WTC11 (cell line): ENCODE measurements around the gene SPECC1L. TPM values are rescaled to one million over a fixed set of nuclear protein-coding genes. Genes with fewer than 3 reads are reported as not detected.

Source experiments
- ATAC-seq: fragments of 200-7000 bp; cut with Tn5 transposase; 2 replicates; pipeline ENCODE4 v1.10.0; 2021; ENCODE audit warnings: mild to moderate bottlenecking, moderate library complexity
- CTCF ChIA-PET: fragments of 300-600 bp; sonication (Branson Sonifier 250); formaldehyde crosslinking; loops from one replicate; lab custom pipeline; 2021; ENCODE audit warnings: antibody characterized with exemption; lab: Charles Lee
- POLR2A ChIA-PET: fragments of 350-600 bp; sonication (Branson Sonifier 250); formaldehyde crosslinking; loops from one replicate; lab custom pipeline; 2021; ENCODE audit warnings: antibody characterized with exemption; lab: Charles Lee
- DNase-seq: peaks from one replicate; pipeline ENCODE4 v3.0.0; 2021; ENCODE audit warnings: low spot score
- H3K27ac Mint-ChIP-seq: 2 replicates; pipeline ENCODE4 v1.8.0; 2021; ENCODE audit warnings: mixed read lengths
- H3K27me3 Mint-ChIP-seq: 2 replicates; pipeline ENCODE4 v1.8.0; 2021; ENCODE audit warnings: low read depth, mild to moderate bottlenecking, moderate library complexity, mixed read lengths
- H3K36me3 Mint-ChIP-seq: 2 replicates; pipeline ENCODE4 v1.8.0; 2021; ENCODE audit warnings: mixed read lengths
- H3K4me1 Mint-ChIP-seq: 2 replicates; pipeline ENCODE4 v1.8.0; 2022; ENCODE audit warnings: mixed read lengths
- H3K4me3 Mint-ChIP-seq: 2 replicates; pipeline ENCODE4 v1.8.0; 2021; ENCODE audit warnings: mild to moderate bottlenecking, moderate library complexity, mixed read lengths
- H3K9me3 Mint-ChIP-seq: 2 replicates; pipeline ENCODE4 v1.8.0; 2021; ENCODE audit warnings: mixed read lengths
- CBFB ChIP-seq: sonication (generic); formaldehyde crosslinking; IDR thresholded peaks from 2 replicates; pipeline ENCODE4 v1.8.1; 2022; ENCODE audit warnings: mild to moderate bottlenecking, low read depth, missing genetic modification reagents
- CREM ChIP-seq: sonication (generic); formaldehyde crosslinking; IDR thresholded peaks from 2 replicates; pipeline ENCODE4 v1.8.1; 2022; ENCODE audit warnings: mild to moderate bottlenecking, missing genetic modification reagents, moderate library complexity
- ESRRA ChIP-seq: sonication (generic); formaldehyde crosslinking; IDR thresholded peaks from 2 replicates; pipeline ENCODE4 v1.8.1; 2022; ENCODE audit warnings: mild to moderate bottlenecking, missing genetic modification reagents, borderline replicate concordance
- GTF2I ChIP-seq: fragments of 250-450 bp; sonication (Bioruptor Pico); conservative IDR thresholded peaks from 2 replicates; pipeline ENCODE4 v1.4.0; 2021; ENCODE audit warnings: mild to moderate bottlenecking
- HMGA2 ChIP-seq: fragments of 250-450 bp; sonication (Bioruptor Pico); IDR thresholded peaks from 2 replicates; pipeline ENCODE4 v1.4.0; 2021; ENCODE audit warnings: mild to moderate bottlenecking, moderate library complexity
- JAZF1 ChIP-seq: fragments of 250-450 bp; sonication (Bioruptor Pico); IDR thresholded peaks from 2 replicates; pipeline ENCODE4 v1.9.0; 2021; ENCODE audit warnings: moderate library complexity, mild to moderate bottlenecking, inconsistent platforms
- MYBL2 ChIP-seq: sonication (generic); formaldehyde crosslinking; IDR thresholded peaks from 2 replicates; pipeline ENCODE4 v1.8.1; 2023; ENCODE audit warnings: mild to moderate bottlenecking, moderate library complexity, missing genetic modification reagents
- NFYB ChIP-seq: sonication (generic); formaldehyde crosslinking; conservative IDR thresholded peaks from 2 replicates; pipeline ENCODE4 v1.8.0; 2022; ENCODE audit warnings: low read depth, missing genetic modification reagents
- NR1H2 ChIP-seq: sonication (generic); formaldehyde crosslinking; IDR thresholded peaks from 2 replicates; pipeline ENCODE4 v1.9.0; 2021; ENCODE audit warnings: mild to moderate bottlenecking, moderate library complexity, missing genetic modification reagents
- OVOL2 ChIP-seq: fragments of 250-450 bp; sonication (Bioruptor Pico); IDR thresholded peaks from 2 replicates; pipeline ENCODE4 v1.9.0; 2021; ENCODE audit warnings: mild to moderate bottlenecking, borderline replicate concordance
- PRDM15 ChIP-seq: sonication (generic); formaldehyde crosslinking; IDR thresholded peaks from 2 replicates; pipeline ENCODE4 v1.8.0; 2022; ENCODE audit warnings: missing genetic modification reagents
- SMAD3 ChIP-seq: sonication (generic); formaldehyde crosslinking; IDR thresholded peaks from 2 replicates; pipeline ENCODE4 v1.8.0; 2022; ENCODE audit warnings: missing genetic modification reagents, mild to moderate bottlenecking, borderline replicate concordance
- SMAD4 ChIP-seq: sonication (generic); formaldehyde crosslinking; IDR thresholded peaks from 2 replicates; pipeline ENCODE4 v1.8.0; 2022; ENCODE audit warnings: mild to moderate bottlenecking, missing genetic modification reagents
- TEAD1 ChIP-seq: sonication (generic); formaldehyde crosslinking; IDR thresholded peaks from 2 replicates; pipeline ENCODE4 v1.8.0; 2022; ENCODE audit warnings: mild to moderate bottlenecking, missing genetic modification reagents
- TP53 ChIP-seq: sonication (generic); formaldehyde crosslinking; IDR thresholded peaks from 2 replicates; pipeline ENCODE4 v1.8.1; 2023; ENCODE audit warnings: mild to moderate bottlenecking, missing genetic modification reagents
- ZBTB21 ChIP-seq: sonication (generic); formaldehyde crosslinking; IDR thresholded peaks from 2 replicates; pipeline ENCODE4 v1.8.1; 2023; ENCODE audit warnings: mild to moderate bottlenecking, missing genetic modification reagents, borderline replicate concordance
- ZNF138 ChIP-seq: sonication (generic); formaldehyde crosslinking; conservative IDR thresholded peaks from 2 replicates; pipeline ENCODE4 v1.8.1; 2022; ENCODE audit warnings: mild to moderate bottlenecking, moderate library complexity, missing genetic modification reagents
- ZNF263 ChIP-seq: sonication (generic); formaldehyde crosslinking; IDR thresholded peaks from 2 replicates; pipeline ENCODE4 v1.8.1; 2022; ENCODE audit warnings: low read depth, mild to moderate bottlenecking, moderate library complexity, missing genetic modification reagents
- ZNF396 ChIP-seq: fragments of 250-450 bp; sonication (Bioruptor Pico); IDR thresholded peaks from 2 replicates; pipeline ENCODE4 v1.8.0; 2021; ENCODE audit warnings: mild to moderate bottlenecking, moderate library complexity, borderline replicate concordance
- ZNF425 ChIP-seq: fragments of 250-450 bp; sonication (Bioruptor Pico); conservative IDR thresholded peaks from 2 replicates; pipeline ENCODE4 v1.9.0; 2021; ENCODE audit warnings: mild to moderate bottlenecking
- total RNA-seq: library from RNA; stranded (reverse); gene quantifications from 3 replicates; pipeline ENCODE4 v1.2.3, GENCODE V29; 2021
- TF ChIP-seq, protein P1 (sequence below): sonication (generic); formaldehyde crosslinking; IDR thresholded peaks from 2 replicates; pipeline ENCODE4 v1.8.0; 2022; ENCODE audit warnings: mild to moderate bottlenecking, missing genetic modification reagents
- TF ChIP-seq, protein P2 (sequence below): sonication (generic); formaldehyde crosslinking; IDR thresholded peaks from 2 replicates; pipeline ENCODE4 v1.8.0; 2022; ENCODE audit warnings: mild to moderate bottlenecking, missing genetic modification reagents
- TF ChIP-seq, protein P3 (sequence below): sonication (generic); formaldehyde crosslinking; IDR thresholded peaks from 2 replicates; pipeline ENCODE4 v1.8.1; 2022; ENCODE audit warnings: low read depth, mild to moderate bottlenecking, moderate library complexity, missing genetic modification reagents, borderline replicate concordance

The SPECC1L gene
- total RNA-seq, 1 experiment from 2014 or later: 44.6 TPM

- Mint-ChIP-seq H3K36me3 (no peaks in the 10 kb centered on the region), H3K9me3 (no peaks in the 10 kb centered on the region), H3K27me3 (no peaks in the 10 kb centered on the region), H3K27ac (no peak overlapping the region), H3K4me3 (no peak overlapping the region), H3K4me1 (peaks cover 13% of the 10 kb centered on the region)
- ATAC-seq (no peak), DNase-seq (no peak)
- no peak for TF ChIP-seq GTF2I (CRISPR knock-in tag)
- no peak for TF ChIP-seq OVOL2
- no peak for TF ChIP-seq SMAD3 (CRISPR knock-in tag)
- no peak for TF ChIP-seq JAZF1 (CRISPR knock-in tag)
- TF ChIP-seq MYBL2 (CRISPR knock-in tag): no peak
- TF ChIP-seq ZNF425 (CRISPR knock-in tag): no peak
- no peak for TF ChIP-seq TEAD1 (CRISPR knock-in tag)
- TF ChIP-seq NR1H2 (CRISPR knock-in tag): no peak
- ChIA-PET POLR2A (no interaction called here), CTCF (interaction anchor here (0.7 to 2.3 kb wide), 5 partner anchors 37 to 56 kb away, joined by 3 to 9 read pairs (median 3); no protein-coding TSS in a partner anchor)
Measured at GRCh38 chr22:24465975-24466374, 195.3 kb downstream of the SPECC1L start.

DNA sequence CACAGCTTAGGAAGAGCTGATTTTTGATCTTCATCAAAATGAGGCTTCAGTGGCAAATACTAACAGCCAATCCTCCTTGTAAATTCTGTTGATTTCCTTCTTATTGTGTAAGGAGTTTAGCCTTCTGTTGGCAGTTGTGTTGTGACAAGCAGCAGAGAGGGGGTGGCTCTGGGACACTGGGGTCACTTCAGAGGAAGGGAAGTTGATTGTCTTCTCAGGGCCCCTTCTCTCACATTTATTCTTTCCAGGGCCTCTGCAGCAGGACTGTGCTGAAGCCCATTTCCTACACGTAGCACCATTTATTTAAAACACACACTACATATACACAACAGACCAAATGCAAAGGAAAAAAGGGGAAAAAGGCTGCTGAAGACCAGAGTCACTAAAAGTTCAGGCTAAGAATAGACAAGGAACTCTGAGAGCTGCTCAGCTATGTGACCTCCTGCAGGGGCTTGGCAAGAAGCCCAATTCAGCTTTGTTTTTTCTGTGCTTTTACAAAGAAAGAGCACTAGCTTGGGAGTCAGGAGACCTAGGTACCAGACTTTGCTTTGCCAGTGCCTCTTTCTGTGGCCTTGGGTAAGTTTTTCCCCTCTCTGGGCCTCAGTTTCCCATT lies 196.2 kb downstream of the SPECC1L start:
- Mint-ChIP-seq H3K36me3 (no peaks in the 10 kb centered on the region), H3K4me1 (peaks cover 13% of the 10 kb centered on the region), H3K4me3 (no peak overlapping the region), H3K27ac (no peak overlapping the region), H3K9me3 (no peaks in the 10 kb centered on the region), H3K27me3 (no peaks in the 10 kb centered on the region)
- peak; percentile 41 for ATAC-seq
- ChIA-PET CTCF (interaction anchor here (1.0 to 2.3 kb wide), 4 partner anchors 36 to 56 kb away, joined by 3 to 9 read pairs (median 4); no protein-coding TSS in a partner anchor), POLR2A (interaction anchor here (0.6 kb wide), 1 partner anchor 324 kb away, joined by 3 read pairs; no protein-coding TSS in a partner anchor)
- no peak for DNase-seq
- TF ChIP-seq ZNF138 (CRISPR knock-in tag) (no peak), TP53 (no peak), ZNF263 (CRISPR knock-in tag) (no peak), ZNF396 (CRISPR knock-in tag) (no peak), PRDM15 (no peak), JAZF1 (CRISPR knock-in tag) (no peak), ESRRA (CRISPR knock-in tag) (no peak), HMGA2 (CRISPR knock-in tag) (no peak), NFYB (no peak), CBFB (CRISPR knock-in tag) (no peak), SMAD4 (no peak), CREM (CRISPR knock-in tag) (no peak), ZBTB21 (CRISPR knock-in tag) (no peak)
- TF ChIP-seq, protein P1, sequence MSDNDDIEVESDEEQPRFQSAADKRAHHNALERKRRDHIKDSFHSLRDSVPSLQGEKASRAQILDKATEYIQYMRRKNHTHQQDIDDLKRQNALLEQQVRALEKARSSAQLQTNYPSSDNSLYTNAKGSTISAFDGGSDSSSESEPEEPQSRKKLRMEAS (CRISPR knock-in tag): no peak
- TF ChIP-seq, protein P2, sequence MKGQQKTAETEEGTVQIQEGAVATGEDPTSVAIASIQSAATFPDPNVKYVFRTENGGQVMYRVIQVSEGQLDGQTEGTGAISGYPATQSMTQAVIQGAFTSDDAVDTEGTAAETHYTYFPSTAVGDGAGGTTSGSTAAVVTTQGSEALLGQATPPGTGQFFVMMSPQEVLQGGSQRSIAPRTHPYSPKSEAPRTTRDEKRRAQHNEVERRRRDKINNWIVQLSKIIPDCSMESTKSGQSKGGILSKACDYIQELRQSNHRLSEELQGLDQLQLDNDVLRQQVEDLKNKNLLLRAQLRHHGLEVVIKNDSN (CRISPR knock-in tag): no peak
- TF ChIP-seq, protein P3, sequence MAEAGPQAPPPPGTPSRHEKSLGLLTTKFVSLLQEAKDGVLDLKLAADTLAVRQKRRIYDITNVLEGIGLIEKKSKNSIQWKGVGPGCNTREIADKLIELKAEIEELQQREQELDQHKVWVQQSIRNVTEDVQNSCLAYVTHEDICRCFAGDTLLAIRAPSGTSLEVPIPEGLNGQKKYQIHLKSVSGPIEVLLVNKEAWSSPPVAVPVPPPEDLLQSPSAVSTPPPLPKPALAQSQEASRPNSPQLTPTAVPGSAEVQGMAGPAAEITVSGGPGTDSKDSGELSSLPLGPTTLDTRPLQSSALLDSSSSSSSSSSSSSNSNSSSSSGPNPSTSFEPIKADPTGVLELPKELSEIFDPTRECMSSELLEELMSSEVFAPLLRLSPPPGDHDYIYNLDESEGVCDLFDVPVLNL (CRISPR knock-in tag): no peak
